Adrenal gland (tissue), 5 donors: ENCODE data around the gene CCDC149.

Source experiments
- POLR2A ChIP-seq, 2 donors: fragments of 450-650 bp; IDR thresholded peaks; one replicate each; pipeline ENCODE4 v1.6.1; 2017; ENCODE audit warnings: antibody characterized with exemption in 2 of 2, mild to moderate bottlenecking in 2 of 2, moderate library complexity in 1 of 2
- TF ChIP-seq, protein P1 (sequence below), 6 experiments: fragments of 450-650 bp in 4 of 6; fragments of 200-600 bp in 2 of 6; sonication (generic) in 1 of 6; IDR thresholded peaks; 1 replicate in 5 of 6; 2 replicates in 1 of 6; pipeline versions ENCODE4 v1.5.1 to v1.8.0; 2016 to 2021; ENCODE audit warnings: antibody characterized with exemption in 6 of 6, mild to moderate bottlenecking in 2 of 6, moderate library complexity in 1 of 6
- donor health status: DM: no; HTN: no; CAD: no.

DNA sequence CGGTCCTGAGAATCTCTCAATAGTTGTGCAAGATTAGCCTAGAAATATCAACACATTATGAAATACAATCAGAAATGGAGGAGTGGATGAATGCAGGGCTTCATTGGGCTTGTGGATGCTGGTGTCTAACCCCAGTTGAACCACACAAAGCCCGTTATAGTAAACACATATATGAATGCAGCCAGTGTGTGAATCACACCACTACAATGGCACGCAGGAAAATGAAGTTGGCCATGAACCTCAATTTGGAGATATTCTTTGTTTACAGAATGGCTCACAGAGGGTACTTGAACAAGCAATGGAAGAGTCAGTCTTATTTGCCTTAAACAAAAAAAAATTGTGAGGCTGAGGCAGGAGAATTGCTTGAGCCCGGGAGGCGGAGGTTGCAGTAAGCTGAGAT, 59.7 kb downstream of the CCDC149 start:
- TF ChIP-seq, protein P1, sequence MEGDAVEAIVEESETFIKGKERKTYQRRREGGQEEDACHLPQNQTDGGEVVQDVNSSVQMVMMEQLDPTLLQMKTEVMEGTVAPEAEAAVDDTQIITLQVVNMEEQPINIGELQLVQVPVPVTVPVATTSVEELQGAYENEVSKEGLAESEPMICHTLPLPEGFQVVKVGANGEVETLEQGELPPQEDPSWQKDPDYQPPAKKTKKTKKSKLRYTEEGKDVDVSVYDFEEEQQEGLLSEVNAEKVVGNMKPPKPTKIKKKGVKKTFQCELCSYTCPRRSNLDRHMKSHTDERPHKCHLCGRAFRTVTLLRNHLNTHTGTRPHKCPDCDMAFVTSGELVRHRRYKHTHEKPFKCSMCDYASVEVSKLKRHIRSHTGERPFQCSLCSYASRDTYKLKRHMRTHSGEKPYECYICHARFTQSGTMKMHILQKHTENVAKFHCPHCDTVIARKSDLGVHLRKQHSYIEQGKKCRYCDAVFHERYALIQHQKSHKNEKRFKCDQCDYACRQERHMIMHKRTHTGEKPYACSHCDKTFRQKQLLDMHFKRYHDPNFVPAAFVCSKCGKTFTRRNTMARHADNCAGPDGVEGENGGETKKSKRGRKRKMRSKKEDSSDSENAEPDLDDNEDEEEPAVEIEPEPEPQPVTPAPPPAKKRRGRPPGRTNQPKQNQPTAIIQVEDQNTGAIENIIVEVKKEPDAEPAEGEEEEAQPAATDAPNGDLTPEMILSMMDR (IDR thresholded peaks at IDR 0.05), result no peak
- TF ChIP-seq POLR2A (IDR thresholded peaks at IDR 0.05), result no peak
